GM18870 (cell line): ENCODE data around the gene STX7.

Experiments
- ATAC-seq: cut with Tn5 transposase; IDR thresholded peaks from one replicate; pipeline ENCODE4 v1.9.1; 2021; ENCODE audit warnings: moderate library complexity; ENCODE audit not compliant: unreplicated experiment

STX7 gene

GRCh38 chr6:132414322-132414721, 98.6 kb downstream of the STX7 start:
- no peak for ATAC-seq

DNA sequence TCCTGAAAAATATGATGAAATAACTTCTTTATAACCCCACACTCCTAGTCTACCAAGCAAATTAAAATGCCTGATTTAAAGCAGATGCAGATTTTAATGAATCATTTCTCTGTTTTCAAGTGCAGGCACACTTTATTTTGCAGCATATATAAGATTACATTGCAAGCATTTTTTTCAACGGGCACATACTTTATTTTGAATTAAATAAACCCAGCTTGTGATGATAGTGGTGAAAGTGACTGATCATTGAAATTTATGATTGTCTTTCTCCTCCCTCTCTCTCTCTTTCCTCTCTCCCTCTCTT, 99.5 kb downstream of the STX7 start:
- ATAC-seq, result no peak

DNA sequence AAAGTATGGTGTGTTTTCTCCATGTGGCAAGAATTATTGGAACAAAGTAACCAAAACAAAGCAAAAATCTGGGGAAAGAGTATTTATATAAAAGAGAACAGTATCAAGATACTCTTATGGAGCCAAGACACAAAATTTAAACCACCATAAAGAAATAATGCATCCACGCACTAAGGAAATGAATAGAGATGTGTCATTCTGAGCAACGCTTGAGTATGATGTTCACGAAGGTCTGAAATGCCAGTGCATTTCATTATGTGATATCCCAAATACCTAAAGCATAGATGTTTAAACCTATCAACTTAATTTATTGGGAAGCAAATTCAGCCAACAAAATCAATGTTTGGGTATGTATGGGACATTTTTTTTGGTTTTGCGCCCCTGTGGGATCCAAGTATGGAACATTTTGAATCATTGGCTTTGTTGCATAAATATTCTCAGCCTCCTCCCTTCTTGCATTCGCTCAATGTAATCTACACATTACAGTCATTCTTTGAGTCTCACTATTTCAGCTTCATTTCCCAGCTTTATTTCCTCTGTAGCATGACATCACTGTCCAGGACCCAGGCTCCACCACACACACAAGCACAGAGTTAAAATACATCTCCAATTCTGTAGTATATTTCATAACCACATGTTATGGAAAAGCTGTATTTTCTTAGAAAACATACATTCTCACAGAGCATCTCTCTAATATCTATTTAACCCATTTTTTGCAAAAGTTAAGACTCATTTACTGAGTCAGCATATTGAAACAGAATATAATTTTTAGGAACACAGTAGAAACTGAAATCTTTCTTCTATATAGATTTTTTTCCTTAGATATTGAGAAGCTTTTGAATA, 100.0 kb downstream of the STX7 start:
- ATAC-seq, result no peak

- ATAC-seq, result no peak
Measured at GRCh38 chr6:132411296-132411695, 101.6 kb downstream of the STX7 start.

DNA sequence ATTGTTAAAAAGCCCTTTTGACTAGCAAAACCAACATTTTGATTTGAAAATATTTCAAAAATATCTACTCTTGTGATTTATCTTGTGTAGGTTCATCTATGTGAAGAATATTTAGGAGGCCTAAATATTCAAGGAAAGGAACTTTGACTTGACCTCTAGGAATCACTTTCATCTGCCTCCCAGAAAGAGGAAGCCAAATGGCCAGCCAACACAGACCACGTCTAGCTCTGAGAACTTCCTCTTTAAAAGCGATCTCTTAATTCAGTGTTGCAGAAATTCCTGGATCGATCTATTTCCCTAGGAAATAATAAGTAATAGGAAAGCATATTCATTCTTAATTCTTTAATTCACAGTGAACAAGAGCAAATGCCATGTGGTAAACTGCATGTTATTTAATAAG, 102.1 kb downstream of the STX7 start:
- ATAC-seq, result no peak

DNA sequence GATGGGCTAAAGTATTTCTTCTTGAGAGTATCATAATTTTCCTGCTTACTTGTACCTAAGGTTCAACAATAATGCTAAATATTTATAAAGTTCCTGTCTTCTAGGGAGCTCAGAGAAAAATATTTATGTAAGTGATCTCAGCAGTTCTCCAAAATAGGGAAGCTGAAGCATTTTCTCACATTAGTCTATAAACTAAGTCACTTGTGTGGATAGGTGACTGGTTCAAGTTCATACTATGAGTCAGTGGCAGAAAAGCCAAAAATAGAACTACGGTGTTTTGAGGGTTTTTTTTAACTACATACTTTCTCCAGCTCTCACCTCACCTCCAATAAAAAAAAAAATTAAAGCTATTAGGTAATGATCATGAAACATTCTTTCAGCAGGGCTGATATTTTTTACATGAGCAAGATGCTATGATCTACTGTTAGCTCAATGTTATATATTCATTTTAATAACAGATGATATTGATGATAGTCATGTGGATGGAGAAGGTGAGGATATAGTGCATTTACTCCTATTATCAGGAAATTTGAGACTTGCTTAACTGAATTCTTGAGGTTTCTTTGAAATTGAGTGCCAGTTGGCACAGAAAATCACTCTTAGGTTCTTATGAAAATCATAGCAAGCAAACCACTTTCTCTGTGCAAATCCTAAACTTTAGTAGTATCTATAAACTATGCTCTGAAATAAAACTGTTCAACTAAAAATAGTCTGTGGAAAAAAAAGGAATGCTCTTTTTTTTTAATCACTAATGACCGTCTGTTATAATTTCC, 107.6 kb downstream of the STX7 start:
- peak; percentile 68 for ATAC-seq

GRCh38 chr6:132404736-132405135, 108.2 kb downstream of the STX7 start:
- peak; percentile 2 for ATAC-seq

DNA sequence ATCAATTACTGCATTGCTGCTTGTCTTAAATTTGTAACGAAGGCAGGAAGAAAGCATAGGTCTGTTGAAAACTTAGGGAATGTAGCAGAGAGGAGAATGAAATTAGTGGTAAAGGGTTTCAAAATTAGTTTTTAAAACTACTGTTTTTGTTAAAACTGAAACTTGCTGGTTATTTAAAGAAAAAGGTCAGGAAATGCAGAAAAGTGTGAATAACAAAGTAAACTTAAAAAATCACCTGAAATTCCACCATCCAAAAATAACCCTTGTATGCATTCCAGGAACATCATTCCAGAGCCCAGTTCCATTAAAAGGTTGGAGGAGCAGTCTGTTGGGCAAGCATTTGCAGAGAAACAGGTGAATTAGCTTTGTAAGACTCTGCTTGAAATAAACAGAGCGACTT, 108.6 kb downstream of the STX7 start:
- no peak for ATAC-seq

DNA sequence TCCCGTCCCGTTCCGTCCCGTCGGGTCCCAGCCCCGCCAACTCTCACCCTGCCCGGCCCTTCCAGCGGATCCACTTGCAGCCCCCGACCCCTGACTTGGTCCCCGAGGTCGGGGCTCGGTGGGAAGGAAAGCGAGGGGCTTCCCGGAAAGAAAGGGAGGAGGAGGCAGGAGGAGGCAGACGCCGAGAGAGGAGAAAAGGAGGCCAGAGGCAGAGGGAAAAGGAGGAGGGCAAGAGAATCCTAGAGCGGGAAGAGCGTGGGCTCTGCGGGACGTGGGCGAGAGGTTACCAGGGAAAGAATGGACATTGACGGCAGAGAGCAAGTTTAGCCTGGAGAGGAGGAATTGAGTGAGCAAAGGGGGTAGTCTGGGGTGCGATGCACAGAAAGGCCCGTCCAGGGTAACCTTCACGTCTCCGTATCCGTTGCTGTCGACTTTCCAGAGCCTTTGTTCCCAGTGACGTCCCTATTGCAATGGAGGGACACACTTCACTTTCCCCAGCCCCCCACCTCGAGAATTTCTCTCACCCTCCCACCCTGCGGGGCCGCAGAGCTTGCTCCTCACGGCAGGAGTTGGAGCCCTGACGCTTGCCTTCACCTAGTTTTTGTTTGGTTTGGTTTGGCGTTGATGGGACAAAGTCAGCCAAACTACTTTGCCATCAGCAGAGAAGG, 111.2 kb downstream of the STX7 start:
- no peak for ATAC-seq

DNA sequence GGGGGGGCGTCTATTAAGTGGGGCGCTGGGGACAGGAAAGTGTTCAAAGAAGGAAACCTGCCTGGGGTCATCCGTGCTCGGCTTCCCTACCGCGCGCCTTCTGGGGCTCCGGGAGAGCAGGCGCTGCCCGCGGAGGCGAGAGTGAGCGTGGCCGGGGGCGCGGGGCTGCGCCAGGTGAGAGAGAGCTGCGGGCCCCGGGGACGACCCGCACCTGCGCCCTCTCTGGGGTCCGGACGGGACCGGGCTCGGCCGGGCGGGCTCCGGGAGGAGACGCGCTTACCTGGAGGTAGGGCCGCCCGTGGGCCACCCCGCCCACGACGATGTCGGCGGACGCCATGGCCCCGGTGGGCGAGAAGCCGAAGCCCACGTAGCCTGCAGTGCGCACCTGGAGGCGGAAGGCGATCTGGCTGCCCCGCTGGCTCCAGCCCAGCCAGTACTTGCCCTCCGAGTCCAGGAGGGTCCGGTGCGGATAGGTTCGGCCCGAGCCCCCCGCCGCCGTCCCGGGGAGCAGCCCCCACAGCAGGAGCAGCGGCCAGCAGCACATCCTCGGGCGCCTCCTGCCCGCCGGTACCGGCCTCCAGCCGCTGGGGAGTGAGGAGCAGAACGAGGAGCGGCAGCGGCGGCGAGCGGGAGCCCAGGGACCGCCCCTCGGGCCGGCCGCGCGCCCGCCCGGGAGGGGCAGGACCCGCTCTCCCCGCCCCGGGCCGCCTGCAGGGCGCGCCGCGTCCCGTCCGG, 111.9 kb downstream of the STX7 start, which contains the start of gene MOXD1:
TSS of gene MOXD1 (minus strand) at position 593 of the 735 bp plus-strand sequence. CDS start at position 544, 49 bp downstream.
- no peak for ATAC-seq

GRCh38 chr6:132400555-132400882, 112.4 kb downstream of the STX7 start:
- no peak for ATAC-seq

DNA sequence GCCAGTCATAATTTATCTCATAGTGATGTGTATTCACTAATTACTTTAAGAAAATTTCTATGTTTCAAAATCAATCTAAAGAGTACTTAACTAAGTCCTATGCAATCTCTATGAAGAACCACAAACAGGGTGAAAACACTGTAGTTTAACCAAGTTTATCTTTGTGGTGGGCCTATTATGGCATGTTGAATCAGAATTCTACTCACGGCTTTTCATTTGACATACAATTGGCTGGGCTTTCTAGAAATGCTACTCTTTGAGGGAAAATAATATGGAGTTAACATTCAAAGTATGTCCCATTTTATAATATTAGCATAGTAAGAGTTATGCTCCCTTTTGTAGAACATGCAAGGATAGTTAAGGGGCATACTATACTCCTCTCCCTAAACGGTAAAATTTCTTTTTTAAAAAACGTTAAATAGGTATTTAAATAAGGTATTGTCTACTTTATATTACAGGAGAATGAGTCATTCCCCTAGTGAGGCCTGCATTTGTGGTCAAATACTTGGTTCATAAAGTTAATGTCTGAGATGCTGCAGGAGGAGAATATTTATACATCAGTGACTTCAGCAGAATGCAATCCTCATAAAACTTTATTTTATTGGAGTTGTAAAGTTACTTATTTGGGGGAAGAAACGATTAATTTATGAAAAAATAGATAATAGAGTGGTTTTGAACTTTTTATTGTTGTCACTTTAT, 113.4 kb downstream of the STX7 start:
- ATAC-seq, result no peak
